Left lobe of liver (tissue), 2 donors: ENCODE data around the gene TOX4. TPM values are rescaled to one million over a fixed set of nuclear protein-coding genes. Genes with fewer than 3 reads are reported as not detected.

ENCODE experiments used
- ATAC-seq: fragments of 200-7000 bp; cut with Tn5 transposase; one replicate; pipeline ENCODE4 v1.9.1; 2020; ENCODE audit warnings: mild to moderate bottlenecking, moderate library complexity
- DNase-seq: peaks from one replicate; pipeline ENCODE4 v3.0.0-alpha.2; 2020; ENCODE audit warnings: low spot score
- total RNA-seq: library from RNA; stranded (reverse); gene quantifications from one replicate; pipeline ENCODE4 v1.2.1, GENCODE V29; 2021
- donor health status: DM: no; HTN: no; CAD: no; lungs with moderate emphysema.
- donor health status: DM: no; HTN: yes; CAD: no.

TOX4 gene
- total RNA-seq, 1 donor from 2014 or later: 28.0 TPM

DNA sequence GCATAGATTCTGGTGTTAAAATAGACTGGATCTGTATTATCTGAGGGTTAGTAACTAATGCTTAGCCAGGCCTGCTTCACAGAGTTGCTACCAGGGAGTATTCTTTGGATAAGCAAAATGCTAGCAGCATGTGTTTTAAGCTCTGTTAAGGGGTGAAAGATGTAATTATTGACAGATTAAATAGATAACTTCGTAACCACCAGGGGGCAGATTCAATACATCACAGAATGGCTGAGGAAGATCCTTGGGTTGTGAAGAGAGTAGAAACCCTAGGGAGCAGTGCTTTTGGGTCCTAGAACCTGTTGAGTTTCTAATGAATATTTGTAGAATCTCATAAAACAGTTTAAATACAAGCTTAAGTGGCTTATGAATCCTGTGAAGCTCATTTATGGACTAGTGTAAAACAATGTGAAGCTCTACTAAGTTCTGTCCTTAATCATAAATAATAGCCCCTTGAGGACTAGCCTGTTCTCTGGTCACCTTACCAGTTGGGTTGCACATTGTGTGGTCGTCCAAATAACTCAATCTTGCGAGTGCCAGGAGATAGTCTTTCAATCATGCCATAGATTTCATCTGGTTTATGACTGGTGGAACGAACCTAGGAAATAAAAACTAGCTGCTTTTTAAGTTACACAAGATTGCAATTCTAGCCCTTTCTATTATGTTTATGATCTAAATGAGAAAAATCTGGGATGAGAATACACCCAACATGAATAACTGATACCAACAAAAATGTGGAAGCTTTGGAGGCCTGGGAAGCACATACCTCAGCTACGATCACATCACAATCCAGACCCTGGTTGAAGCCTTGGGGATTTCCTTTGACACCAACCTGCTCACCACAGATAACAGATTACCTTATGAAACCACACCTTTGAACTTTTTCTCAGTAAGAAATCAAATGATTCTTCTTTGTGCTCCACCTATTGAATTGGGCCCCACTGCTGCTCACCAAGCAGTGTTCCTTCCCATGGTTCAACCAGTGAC is 21.8 kb downstream of the TOX4 start:
- DNase-seq: no peak
- peak; percentile 61 for ATAC-seq

GRCh38 chr14:21501568-21501967 is 24.6 kb downstream of the TOX4 start:
- ATAC-seq: no peak
- no peak for DNase-seq

DNA sequence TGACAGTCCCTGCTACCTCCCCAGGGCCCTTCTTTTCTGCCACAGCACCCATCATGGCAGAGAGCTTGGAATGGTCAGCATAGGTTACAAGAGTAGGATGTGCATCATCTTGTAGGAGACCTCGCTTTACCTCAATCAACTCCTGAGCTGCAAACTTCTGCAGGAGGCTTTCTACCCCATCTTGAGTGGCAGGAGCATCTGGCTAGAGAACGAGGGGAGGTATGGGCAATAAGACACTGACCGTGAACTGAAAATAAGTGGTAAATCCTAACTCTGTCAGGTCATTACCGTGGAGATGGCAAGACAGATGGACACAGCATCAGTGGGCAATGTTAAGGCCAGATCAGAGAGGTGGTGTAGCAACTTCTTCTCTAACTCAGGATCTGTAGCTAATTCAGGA is 26.4 kb downstream of the TOX4 start:
- no peak for ATAC-seq
- no peak for DNase-seq

DNA sequence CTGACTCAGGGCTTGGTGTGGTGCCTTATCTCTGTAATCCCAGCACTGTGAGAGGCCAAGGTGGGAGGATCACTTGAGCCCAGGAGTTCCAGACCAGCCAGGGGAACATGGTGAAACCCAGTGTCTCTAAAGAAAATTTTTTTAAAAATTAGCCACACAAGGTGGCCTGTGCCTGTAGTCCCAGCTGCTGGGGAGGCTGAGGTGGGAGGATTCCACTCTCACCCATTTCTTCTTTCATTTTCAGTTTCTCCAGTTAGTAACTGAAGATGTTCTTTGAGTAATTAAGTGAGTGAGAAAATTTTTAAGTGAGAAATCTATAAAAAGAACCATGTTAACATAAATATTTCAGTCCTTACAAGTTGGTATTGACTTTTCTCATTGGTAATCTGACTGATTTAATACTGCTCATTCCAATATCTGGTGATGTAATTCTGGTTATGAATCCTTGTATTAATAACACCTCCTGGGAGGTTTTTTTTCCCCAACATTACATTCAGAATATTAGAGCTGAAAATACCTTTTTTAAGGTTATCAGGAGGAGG is 28.1 kb downstream of the TOX4 start:
- DNase-seq: no peak
- no peak for ATAC-seq

- ATAC-seq (no peak), DNase-seq (no peak)
Measured at GRCh38 chr14:21506557-21506956, 29.6 kb downstream of the TOX4 start.

- DNase-seq: no peak
- ATAC-seq: no peak
Measured at GRCh38 chr14:21509432-21510143, 32.6 kb downstream of the TOX4 start.

GRCh38 chr14:21510735-21511657 is 34.0 kb downstream of the TOX4 start, which contains the start of gene METTL3:
METTL3 (minus strand) TSS chr14:21511340; CDS start chr14:21511223, 117 bp downstream.
- peak; percentile 98 for ATAC-seq
- peak; percentile 97 for DNase-seq

GRCh38 chr14:21514341-21514740 is 37.3 kb downstream of the TOX4 start:
- DNase-seq: no peak
- no peak for ATAC-seq

- ATAC-seq (no peak), DNase-seq (no peak)
Measured at GRCh38 chr14:21518725-21519124, 41.7 kb downstream of the TOX4 start.

DNA sequence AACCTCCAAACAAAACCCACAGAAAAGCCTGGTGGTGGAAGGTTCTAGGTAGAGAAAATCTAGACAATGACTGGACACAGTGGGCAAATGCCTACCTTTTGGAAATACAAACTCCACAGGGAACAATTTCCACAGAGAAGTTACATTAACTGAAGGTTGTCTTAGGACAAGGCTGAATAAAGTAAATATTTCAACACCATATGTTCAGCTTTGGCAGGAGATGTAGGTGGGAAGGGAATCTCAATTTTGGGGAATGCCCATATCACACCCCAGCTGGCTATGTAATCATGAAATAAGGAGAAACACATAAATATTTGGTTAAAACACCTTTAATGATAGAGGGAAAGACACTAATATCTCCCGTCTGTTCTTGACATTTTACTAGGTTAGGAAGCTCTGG is 43.8 kb downstream of the TOX4 start:
- ATAC-seq: no peak
- DNase-seq: no peak

- DNase-seq (no peak), ATAC-seq (no peak)
Measured at GRCh38 chr14:21521501-21521900, 44.5 kb downstream of the TOX4 start.

GRCh38 chr14:21523203-21523602 is 46.2 kb downstream of the TOX4 start:
- ATAC-seq: no peak
- no peak for DNase-seq

DNA sequence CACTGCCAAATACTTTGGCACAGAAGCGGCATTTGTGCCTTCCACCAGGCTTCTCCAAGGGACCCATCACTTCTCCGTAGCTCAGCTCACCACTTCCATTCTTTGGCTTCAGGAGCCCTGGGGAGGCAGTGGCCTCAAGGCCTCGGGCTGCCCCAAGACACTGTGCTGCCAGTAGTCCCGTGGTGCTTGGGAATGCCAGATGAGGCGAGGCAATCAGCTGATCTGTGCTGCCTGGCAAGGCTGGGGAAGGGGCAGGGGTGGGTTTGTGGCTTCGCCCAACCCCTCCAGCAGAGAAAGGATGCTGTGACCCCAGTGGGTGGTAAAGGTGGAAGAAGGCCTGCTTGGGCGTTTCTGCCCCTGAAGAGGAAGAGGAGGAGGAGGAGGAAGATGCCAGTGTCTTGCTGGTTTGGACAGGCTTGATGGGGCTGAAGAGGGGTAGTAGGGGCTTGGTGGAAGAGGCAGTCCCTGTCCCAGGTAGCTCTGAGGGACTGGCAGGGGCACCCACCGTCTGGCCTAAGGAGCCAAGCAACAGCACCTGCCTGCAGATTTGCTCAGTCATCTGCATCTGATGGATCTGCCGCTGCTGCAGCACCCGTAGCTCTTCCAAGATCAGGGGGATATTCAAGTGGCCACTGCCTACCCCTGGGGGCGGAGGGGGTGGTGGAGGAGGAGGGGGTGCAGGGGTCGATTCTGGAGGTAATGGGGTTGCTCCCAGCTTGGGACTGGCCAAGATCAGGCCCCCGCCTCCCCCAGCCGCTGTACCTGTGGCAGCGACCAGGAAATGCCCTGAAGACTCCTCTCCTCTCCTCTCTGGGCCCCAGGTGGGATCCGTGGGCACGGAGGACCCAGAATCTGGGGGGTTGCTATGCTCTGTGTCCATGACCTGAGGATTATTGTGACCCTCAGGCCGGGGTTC is 47.8 kb downstream of the TOX4 start:
- ATAC-seq (no peak), DNase-seq (no peak)

GRCh38 chr14:21525571-21525961 is 48.6 kb downstream of the TOX4 start:
- DNase-seq: no peak
- no peak for ATAC-seq

- DNase-seq (peak; percentile 52), ATAC-seq (peak; percentile 86)
Measured at GRCh38 chr14:21525962-21526671, 49.1 kb downstream of the TOX4 start, which contains the start of gene SALL2. SALL2 (minus strand) TSS chr14:21526346; CDS start chr14:21526127, 219 bp downstream.

GRCh38 chr14:21526672-21527317 is 49.8 kb downstream of the TOX4 start:
- ATAC-seq (no peak), DNase-seq (no peak)

DNA sequence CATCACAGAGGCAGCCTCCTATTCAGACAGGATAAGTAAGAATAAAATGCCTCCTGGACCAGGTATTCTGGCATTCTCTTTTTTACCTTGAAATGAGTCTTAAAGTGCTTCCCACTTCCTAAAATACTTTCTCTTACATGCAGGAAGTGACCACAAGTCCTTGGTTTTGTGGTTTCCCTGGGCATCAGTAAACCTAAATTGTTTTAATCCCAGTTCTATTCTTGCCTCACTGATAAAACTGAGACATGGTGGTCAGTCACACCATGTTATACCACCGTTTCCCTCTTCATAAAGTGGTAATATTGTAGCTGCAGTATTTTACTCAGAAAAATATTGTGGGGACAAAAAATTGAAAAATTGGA is 50.3 kb downstream of the TOX4 start:
- ATAC-seq (no peak), DNase-seq (no peak)
